ENCODE data around the gene TRPV3. TPM values are rescaled to one million over a fixed set of nuclear protein-coding genes. Genes with fewer than 3 reads are reported as not detected.

The TRPV3 gene
- total RNA-seq: 1 to 10 TPM; 2.2 to 5.4 TPM
- polyA plus RNA-seq (ENCODE audit: insufficient read length in 2 of 2): 1 to 10 TPM; 2.8 to 4.7 TPM
- long read RNA-seq, donor 1: 0 reads
- long read RNA-seq, donor 2: 0 reads
- long read RNA-seq, donor 3: 0 reads
- long read RNA-seq, donor 4: 0 reads

DNA sequence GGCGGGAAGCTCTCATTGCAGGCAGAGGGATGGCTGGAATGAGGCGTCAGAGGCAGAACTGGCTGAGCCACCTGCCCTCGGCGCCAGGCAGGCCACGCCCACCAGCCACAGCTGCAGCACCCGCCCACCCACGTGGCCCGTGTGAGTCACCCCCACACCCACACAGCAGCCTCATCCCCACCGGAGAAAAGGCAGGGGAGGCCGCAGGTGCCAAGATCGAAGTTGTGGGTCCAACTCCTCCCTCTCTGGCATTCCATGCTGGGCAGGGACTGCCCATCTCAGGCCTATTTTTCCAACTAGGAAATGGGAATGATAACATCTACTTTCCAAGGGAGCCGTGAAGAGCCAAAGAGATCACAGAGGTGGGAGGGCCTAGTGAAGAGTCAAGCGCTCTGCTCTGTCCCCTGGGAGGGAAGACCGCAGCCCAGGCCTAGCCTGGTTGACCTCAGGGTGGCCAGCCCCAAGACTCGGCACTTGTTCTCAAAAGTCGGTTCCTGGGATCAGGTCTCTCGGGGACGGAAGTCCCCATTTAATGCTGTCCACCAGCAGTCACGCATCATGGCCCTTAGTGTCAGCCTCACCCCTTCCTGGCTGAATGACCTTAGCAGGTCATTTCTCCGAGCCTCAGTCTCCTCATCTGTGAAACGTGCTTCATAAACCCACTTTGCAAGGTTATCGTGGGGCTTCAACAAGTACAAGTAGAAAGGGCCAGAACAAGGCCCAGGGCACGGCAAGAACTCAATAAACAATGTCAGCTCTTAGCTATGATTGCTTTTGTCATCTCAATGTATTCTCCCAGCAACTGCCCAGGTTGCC lies at the start of gene TRPV3:
TRPV3 (minus strand) TSS at position 45 of the 816 bp plus-strand sequence. CDS start 2,962 bp downstream, outside the sequence.
- no peak within 1 kb of the TSS for H3K27ac ChIP-seq (ENCODE audit: low read depth, low read length)
- no peaks in the 10 kb centered on the region for H3K4me1 ChIP-seq (ENCODE audit: control insufficient read depth, insufficient read depth, low read length)
- H3K36me3 ChIP-seq (ENCODE audit: control insufficient read depth, insufficient read depth, low read length): no peaks in the 10 kb centered on the region
- H3K27me3 ChIP-seq (ENCODE audit: control insufficient read depth, insufficient read depth, low read length): no peaks in the 10 kb centered on the region
- no peak for DNase-seq (ENCODE audit: low read depth in 4 of 6, low spot score in 6 of 6)
- no peak within 1 kb of the TSS for H3K4me3 ChIP-seq (ENCODE audit: low read depth, low read length)
- H3K9me3 ChIP-seq (ENCODE audit: control insufficient read depth, insufficient read depth, low read length): no peaks in the 10 kb centered on the region
- WGBS (ENCODE audit: insufficient coverage): 85% methylated on average over 21 of the region's 23 CpGs

DNA sequence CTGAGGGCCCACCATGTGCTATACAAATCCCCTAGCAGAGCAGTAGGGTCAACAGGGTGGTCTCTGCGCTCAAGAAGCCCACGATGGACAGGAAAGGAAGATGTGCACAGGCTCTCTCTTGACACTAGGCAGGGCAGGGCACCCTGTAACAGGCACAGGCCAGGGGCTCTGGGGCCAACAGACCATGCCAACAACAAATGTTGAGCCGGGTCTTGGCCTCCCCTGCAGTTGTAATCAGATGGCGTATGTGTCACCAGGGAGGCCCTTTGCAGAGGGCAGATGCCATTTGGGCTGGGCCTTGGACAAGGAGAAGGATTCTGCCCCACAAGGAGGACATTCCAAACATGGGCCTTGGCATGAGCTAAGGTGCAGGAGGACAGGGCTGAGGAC lies 46.3 kb upstream of the TRPV3 start:
- H3K9me3 ChIP-seq (ENCODE audit: control insufficient read depth, insufficient read depth, low read length): no peaks in the 10 kb centered on the region
- no peak overlapping the region for H3K27ac ChIP-seq (ENCODE audit: low read depth, low read length)
- no peak overlapping the region for H3K4me3 ChIP-seq (ENCODE audit: low read depth, low read length)
- 100% methylated on average over 4 of the region's 4 CpGs for WGBS (ENCODE audit: insufficient coverage)
- H3K27me3 ChIP-seq (ENCODE audit: control insufficient read depth, insufficient read depth, low read length): no peaks in the 10 kb centered on the region
- DNase-seq (ENCODE audit: low read depth in 4 of 6, low spot score in 6 of 6): no peak
- peaks cover 64% of the 10 kb centered on the region for H3K36me3 ChIP-seq (ENCODE audit: control insufficient read depth, insufficient read depth, low read length)
- no peaks in the 10 kb centered on the region for H3K4me1 ChIP-seq (ENCODE audit: control insufficient read depth, insufficient read depth, low read length)

DNA sequence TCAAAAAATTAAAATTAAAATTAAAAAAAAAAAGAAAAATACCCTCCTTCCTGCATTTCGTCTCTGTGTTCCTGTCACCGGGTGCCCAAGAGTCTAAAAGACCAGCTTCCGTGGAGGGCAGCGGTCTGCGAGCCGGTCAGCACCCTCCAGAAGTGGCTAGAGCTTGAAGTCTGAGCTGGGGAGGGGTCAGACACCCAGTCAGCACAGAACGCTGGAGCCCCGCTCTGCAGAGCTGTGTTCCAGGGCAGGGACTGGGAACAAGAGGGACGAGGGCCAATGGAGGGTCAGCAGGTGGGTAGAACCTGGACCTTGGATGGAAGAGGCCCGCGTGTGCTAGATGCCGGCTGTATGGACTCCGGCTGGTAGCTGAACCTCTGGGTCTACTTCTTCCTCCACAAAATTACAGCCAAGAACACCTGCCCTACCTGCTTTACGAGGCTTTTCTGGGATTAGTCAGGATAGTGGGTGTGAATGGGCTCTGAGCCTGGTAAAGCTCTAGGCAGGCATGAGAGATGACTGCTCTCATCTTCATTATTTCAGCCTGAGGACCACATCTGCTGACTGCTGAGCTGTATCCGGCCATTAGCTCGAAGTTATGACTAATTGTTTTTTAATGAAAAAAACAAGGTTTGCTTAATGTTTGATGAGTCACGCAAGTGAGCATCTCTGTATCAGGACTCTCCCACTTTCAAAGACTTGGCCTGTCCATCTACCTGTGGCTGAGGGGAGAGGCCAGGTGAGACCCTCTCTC lies 45.7 kb upstream of the TRPV3 start:
- no peak overlapping the region for H3K27ac ChIP-seq (ENCODE audit: low read depth, low read length)
- peaks cover 58% of the 10 kb centered on the region for H3K36me3 ChIP-seq (ENCODE audit: control insufficient read depth, insufficient read depth, low read length)
- H3K27me3 ChIP-seq (ENCODE audit: control insufficient read depth, insufficient read depth, low read length): no peaks in the 10 kb centered on the region
- DNase-seq (ENCODE audit: low read depth in 4 of 6, low spot score in 6 of 6): no peak
- 98% methylated on average over 6 of the region's 17 CpGs for WGBS (ENCODE audit: insufficient coverage)
- no peaks in the 10 kb centered on the region for H3K4me1 ChIP-seq (ENCODE audit: control insufficient read depth, insufficient read depth, low read length)
- no peaks in the 10 kb centered on the region for H3K9me3 ChIP-seq (ENCODE audit: control insufficient read depth, insufficient read depth, low read length)
- H3K4me3 ChIP-seq (ENCODE audit: low read depth, low read length): no peak overlapping the region

DNA sequence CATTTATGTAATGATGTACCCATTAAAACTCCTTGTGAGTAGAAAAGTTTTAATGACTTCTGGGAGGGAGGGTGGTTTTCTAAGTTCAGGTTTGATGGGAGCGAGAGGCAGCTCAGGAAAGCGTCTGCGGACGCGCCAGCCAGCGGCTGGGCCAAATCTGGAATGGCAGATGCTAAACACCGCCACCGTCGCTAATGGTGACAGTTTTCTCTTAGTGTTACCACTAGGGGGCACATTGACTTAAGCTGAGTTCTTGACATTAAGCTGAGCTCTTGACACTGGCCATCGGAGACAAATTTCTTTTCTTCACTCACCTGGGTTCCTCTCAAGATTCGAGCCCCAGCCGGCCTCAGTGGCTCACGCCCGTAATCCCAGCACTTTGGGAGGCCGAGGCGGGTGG lies 44.9 kb upstream of the TRPV3 start:
- peak in 1 of 6 donors; percentile 25 for DNase-seq (ENCODE audit: low read depth in 4 of 6, low spot score in 6 of 6)
- H3K9me3 ChIP-seq (ENCODE audit: control insufficient read depth, insufficient read depth, low read length): no peaks in the 10 kb centered on the region
- no peaks in the 10 kb centered on the region for H3K27me3 ChIP-seq (ENCODE audit: control insufficient read depth, insufficient read depth, low read length)
- H3K4me1 ChIP-seq (ENCODE audit: control insufficient read depth, insufficient read depth, low read length): no peaks in the 10 kb centered on the region
- H3K27ac ChIP-seq (ENCODE audit: low read depth, low read length): no peak overlapping the region
- H3K4me3 ChIP-seq (ENCODE audit: low read depth, low read length): no peak overlapping the region
- peaks cover 58% of the 10 kb centered on the region for H3K36me3 ChIP-seq (ENCODE audit: control insufficient read depth, insufficient read depth, low read length)
- whole genome bisulfite sequencing (ENCODE audit: insufficient coverage): 73% methylated on average over 10 of the region's 16 CpGs

DNA sequence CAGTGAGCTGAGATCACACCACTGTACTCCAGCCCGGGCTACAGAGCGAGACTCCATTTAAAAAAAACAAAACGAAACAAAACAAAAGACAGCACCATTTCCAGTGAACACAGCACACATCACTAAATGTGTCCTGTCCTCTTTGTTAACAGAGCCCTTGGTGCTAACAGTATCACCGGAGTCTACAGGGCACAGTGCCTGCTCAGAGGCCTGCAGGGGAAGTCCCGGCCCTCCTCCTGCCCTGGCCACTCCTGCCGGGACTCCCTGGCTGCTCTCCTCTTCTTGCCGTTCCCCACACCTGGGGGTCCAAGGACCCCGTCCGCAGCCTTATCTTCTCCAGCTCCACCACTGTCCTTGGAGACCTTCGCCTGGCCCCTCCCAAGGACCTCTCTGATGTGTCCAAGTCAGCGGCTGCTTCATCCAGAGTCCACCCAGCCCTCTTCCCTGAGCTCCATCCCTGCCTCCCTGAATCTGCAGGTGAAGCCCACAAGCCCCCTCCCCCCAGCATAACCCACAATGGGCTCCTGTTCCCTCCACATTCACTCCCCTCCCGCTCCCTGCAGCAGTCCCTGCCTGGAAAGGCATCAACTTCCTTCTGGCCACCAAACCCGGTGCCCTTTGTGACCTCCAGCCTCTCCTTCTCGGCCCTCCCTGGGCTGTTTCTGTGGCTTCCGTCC lies 43.1 kb upstream of the TRPV3 start:
- H3K36me3 ChIP-seq (ENCODE audit: control insufficient read depth, insufficient read depth, low read length): peaks cover 55% of the 10 kb centered on the region
- H3K9me3 ChIP-seq (ENCODE audit: control insufficient read depth, insufficient read depth, low read length): no peaks in the 10 kb centered on the region
- no peaks in the 10 kb centered on the region for H3K27me3 ChIP-seq (ENCODE audit: control insufficient read depth, insufficient read depth, low read length)
- no peak for DNase-seq (ENCODE audit: low read depth in 4 of 6, low spot score in 6 of 6)
- no peak overlapping the region for H3K27ac ChIP-seq (ENCODE audit: low read depth, low read length)
- 89% methylated on average over 15 of the region's 15 CpGs for WGBS (ENCODE audit: insufficient coverage)
- no peak overlapping the region for H3K4me3 ChIP-seq (ENCODE audit: low read depth, low read length)
- H3K4me1 ChIP-seq (ENCODE audit: control insufficient read depth, insufficient read depth, low read length): peaks cover 8% of the 10 kb centered on the region

DNA sequence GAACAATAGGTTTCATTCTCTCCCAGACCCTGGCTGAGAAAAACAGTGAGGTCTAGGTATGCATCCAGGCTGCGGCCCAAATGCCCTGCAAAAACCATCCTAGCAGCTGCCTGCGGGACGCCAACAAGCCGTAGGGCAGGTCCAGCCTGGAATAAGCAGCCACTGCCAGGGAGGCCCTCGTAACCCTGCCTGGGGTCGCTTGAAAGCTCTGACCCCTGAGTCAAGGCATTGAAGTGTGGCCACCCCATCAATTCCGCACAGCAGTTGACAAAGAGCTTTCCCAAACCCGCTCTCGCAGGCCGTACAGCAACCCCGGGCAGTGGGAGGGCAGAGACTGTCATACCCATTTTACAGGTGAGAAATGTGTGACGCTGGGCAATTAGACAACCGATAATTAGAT lies 40.5 kb upstream of the TRPV3 start:
- WGBS (ENCODE audit: insufficient coverage): 71% methylated on average over 13 of the region's 13 CpGs
- Histone ChIP-seq H3K27ac (ENCODE audit: low read depth, low read length) (no peak overlapping the region), H3K36me3 (ENCODE audit: control insufficient read depth, insufficient read depth, low read length) (peaks cover 37% of the 10 kb centered on the region), H3K9me3 (ENCODE audit: control insufficient read depth, insufficient read depth, low read length) (no peaks in the 10 kb centered on the region), H3K4me1 (ENCODE audit: control insufficient read depth, insufficient read depth, low read length) (peaks cover 28% of the 10 kb centered on the region), H3K27me3 (ENCODE audit: control insufficient read depth, insufficient read depth, low read length) (no peaks in the 10 kb centered on the region), H3K4me3 (ENCODE audit: low read depth, low read length) (no peak overlapping the region)
- no peak for DNase-seq (ENCODE audit: low read depth in 4 of 6, low spot score in 6 of 6)

DNA sequence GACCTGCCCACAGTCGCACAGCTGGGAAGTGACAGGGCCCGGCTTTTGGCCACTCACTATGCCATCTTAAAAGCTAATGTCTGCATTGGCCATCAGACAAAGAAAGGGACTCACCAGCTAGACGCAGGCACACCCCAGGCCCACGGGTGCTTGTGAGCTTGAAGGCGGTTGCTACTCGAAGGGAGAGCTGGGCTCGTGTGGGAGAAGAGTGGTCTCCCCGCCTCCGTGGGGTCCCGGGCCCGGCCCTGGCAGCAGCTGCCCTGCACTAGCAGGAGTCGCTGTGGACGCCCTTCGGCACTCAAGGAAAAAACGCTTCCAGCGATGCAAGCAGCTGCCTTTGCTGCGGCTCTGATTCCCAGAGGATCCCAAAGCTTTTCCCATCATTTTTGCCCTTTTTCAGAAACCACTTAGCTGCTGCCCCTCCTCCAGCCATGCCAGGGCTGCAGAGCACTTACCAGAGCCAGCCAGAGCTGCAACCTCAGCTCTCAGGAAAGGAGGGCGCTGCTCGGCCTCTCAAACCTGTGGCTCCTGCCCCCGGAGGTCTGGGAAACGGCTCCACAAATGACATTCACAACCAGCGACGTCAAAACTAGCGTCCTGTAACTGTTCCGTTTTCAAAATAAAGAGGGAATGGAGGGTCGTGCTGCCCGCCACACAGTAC lies 39.3 kb upstream of the TRPV3 start:
- H3K27ac ChIP-seq (ENCODE audit: low read depth, low read length): no peak overlapping the region
- H3K4me3 ChIP-seq (ENCODE audit: low read depth, low read length): no peak overlapping the region
- no peaks in the 10 kb centered on the region for H3K9me3 ChIP-seq (ENCODE audit: control insufficient read depth, insufficient read depth, low read length)
- H3K36me3 ChIP-seq (ENCODE audit: control insufficient read depth, insufficient read depth, low read length): peaks cover 40% of the 10 kb centered on the region
- peak in 1 of 6 donors; percentile 5 for DNase-seq (ENCODE audit: low read depth in 4 of 6, low spot score in 6 of 6)
- H3K27me3 ChIP-seq (ENCODE audit: control insufficient read depth, insufficient read depth, low read length): no peaks in the 10 kb centered on the region
- peaks cover 28% of the 10 kb centered on the region for H3K4me1 ChIP-seq (ENCODE audit: control insufficient read depth, insufficient read depth, low read length)
- 81% methylated on average over 24 of the region's 27 CpGs for WGBS (ENCODE audit: insufficient coverage)

DNA sequence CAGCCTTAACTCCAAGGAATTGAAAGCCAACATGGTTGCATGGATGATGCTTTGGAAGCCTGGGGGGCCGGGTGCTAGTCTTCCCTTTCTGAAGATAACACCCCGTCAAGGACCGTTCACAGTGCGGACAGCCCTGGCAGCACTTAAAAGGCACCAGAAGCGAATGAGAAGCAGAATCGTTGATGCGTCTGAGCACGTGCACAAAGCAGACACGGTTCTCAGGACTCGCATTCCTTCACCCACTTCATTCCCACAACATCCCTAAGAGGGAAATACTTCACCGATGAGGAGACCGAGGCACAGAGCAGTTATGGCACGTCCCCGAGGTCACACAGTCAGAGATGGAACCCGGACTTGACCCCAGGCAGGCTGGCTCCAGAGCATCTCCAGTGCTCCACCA lies 37.4 kb upstream of the TRPV3 start:
- H3K36me3 ChIP-seq (ENCODE audit: control insufficient read depth, insufficient read depth, low read length): peaks cover 51% of the 10 kb centered on the region
- 88% methylated on average over 14 of the region's 15 CpGs for WGBS (ENCODE audit: insufficient coverage)
- no peak for DNase-seq (ENCODE audit: low read depth in 4 of 6, low spot score in 6 of 6)

More for the DNA sequence above, 37.4 kb upstream of the TRPV3 start:
- H3K27ac ChIP-seq (ENCODE audit: low read depth, low read length): no peak overlapping the region
- H3K4me3 ChIP-seq (ENCODE audit: low read depth, low read length): no peak overlapping the region
- H3K4me1 ChIP-seq (ENCODE audit: control insufficient read depth, insufficient read depth, low read length): peaks cover 28% of the 10 kb centered on the region
- H3K27me3 ChIP-seq (ENCODE audit: control insufficient read depth, insufficient read depth, low read length): no peaks in the 10 kb centered on the region
- no peaks in the 10 kb centered on the region for H3K9me3 ChIP-seq (ENCODE audit: control insufficient read depth, insufficient read depth, low read length)

Measured in spinal cord (tissue), 10 donors.